Epithelial cell of prostate (primary cell): ENCODE data around the gene PCDHGA11.
A peak's percentile ranks its signal among the peaks of the same experiment; 100 is the strongest.
"Not testable (repeated sequence)": the region's sequence is repeated elsewhere in the genome, so short reads cannot be mapped to it uniquely, and the experiment has no call there.

Source experiments
- DNase-seq: peaks from one replicate; pipeline ENCODE4 v3.0.0-alpha.2; 2011; ENCODE audit warnings: low read depth, low spot score
- H3K27ac ChIP-seq: fragments of 450-650 bp; 2 replicates; pipeline ENCODE4 v1.5.1; 2017; ENCODE audit warnings: mild to moderate bottlenecking

PCDHGA11 gene

DNA sequence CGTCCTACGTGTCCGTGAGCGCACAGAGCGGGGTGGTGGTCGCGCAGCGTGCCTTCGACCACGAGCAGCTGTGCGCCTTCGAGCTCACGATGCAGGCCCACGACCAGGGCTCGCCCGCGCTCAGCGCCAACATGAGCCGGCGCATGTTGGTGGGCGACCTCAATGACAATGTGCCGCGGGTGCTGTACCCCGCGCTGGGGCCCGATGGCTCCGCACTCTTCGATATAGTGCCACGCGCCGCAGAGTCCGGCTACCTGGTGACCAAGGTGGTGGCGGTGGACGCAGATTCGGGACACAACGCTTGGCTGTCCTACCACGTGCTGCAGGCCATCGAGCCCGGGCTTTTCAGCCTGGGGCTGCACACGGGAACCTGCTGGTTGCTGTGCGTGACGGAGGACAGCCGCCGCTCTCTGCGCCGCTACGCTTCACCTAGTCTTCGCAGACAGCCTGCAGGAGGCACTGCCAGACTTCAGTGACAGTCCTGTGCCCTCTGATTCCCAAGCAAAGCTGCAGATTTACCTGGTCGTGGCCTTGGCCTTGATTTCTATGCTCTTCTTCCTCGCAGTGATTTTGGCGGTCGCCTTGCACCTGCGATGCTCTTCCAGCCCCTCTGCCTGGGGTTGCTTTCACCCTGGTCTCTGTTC lies 7.1 kb downstream of the PCDHGA11 start:
- no peak overlapping the region for H3K27ac ChIP-seq

DNA sequence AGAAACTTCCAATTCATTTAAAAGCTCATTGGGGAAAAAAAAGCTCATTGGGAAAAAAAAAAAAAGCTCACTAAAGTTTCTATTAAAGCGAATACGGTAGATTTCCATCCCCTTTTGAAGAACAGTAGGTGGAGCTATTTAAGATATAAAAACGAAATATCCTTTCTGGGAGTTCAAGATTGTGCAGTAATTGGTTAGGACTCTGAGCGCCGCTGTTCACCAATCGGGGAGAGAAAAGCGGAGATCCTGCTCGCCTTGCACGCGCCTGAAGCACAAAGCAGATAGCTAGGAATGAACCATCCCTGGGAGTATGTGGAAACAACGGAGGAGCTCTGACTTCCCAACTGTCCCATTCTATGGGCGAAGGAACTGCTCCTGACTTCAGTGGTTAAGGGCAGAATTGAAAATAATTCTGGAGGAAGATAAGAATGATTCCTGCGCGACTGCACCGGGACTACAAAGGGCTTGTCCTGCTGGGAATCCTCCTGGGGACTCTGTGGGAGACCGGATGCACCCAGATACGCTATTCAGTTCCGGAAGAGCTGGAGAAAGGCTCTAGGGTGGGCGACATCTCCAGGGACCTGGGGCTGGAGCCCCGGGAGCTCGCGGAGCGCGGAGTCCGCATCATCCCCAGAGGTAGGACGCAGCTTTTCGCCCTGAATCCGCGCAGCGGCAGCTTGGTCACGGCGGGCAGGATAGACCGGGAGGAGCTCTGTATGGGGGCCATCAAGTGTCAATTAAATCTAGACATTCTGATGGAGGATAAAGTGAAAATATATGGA lies 9.7 kb downstream of the PCDHGA11 start, which contains the start of gene PCDHGA12:
Gene PCDHGA12 (plus strand): TSS at position 176 of the 782 bp plus-strand sequence. CDS start 253 bp downstream, at position 429.
- DNase-seq = peak; percentile 20
- H3K27ac ChIP-seq = no peak within 1 kb of the TSS

More for the DNA sequence above, 7.1 kb downstream of the PCDHGA11 start:
- no peak for DNase-seq

DNA sequence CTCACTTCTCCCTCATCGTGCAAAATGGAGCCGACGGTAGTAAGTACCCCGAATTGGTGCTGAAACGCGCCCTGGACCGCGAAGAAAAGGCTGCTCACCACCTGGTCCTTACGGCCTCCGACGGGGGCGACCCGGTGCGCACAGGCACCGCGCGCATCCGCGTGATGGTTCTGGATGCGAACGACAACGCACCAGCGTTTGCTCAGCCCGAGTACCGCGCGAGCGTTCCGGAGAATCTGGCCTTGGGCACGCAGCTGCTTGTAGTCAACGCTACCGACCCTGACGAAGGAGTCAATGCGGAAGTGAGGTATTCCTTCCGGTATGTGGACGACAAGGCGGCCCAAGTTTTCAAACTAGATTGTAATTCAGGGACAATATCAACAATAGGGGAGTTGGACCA lies 10.4 kb downstream of the PCDHGA11 start:
- DNase-seq = no peak
- no peak overlapping the region for H3K27ac ChIP-seq

DNA sequence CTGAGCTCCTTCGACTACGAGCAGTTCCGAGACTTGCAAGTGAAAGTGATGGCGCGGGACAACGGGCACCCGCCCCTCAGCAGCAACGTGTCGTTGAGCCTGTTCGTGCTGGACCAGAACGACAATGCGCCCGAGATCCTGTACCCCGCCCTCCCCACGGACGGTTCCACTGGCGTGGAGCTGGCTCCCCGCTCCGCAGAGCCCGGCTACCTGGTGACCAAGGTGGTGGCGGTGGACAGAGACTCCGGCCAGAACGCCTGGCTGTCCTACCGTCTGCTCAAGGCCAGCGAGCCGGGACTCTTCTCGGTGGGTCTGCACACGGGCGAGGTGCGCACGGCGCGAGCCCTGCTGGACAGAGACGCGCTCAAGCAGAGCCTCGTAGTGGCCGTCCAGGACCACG lies 11.5 kb downstream of the PCDHGA11 start:
- not testable (repeated sequence) for DNase-seq, H3K27ac ChIP-seq

DNA sequence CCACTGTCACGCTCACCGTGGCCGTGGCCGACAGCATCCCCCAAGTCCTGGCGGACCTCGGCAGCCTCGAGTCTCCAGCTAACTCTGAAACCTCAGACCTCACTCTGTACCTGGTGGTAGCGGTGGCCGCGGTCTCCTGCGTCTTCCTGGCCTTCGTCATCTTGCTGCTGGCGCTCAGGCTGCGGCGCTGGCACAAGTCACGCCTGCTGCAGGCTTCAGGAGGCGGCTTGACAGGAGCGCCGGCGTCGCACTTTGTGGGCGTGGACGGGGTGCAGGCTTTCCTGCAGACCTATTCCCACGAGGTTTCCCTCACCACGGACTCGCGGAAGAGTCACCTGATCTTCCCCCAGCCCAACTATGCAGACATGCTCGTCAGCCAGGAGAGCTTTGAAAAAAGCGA lies 11.9 kb downstream of the PCDHGA11 start:
- not testable (repeated sequence) for DNase-seq, H3K27ac ChIP-seq

DNA sequence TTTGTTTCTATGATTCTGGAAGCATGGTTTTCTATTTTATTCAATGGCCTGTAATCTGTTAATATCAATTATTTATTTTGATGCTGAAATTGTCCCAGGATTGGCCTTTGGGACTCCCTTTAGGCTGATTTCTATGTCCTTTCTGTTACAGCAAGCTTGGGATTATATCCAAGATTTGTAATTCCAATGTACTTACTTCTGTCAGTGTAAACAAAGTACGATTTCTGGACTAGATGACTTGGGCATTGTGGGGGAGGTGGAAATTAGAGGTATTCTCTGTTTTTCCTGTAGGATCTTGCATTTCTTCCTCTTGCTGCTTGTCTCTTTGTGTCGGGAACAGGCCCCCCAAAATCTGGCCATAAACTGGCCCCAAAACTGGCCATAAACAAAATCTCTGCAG lies 13.2 kb downstream of the PCDHGA11 start:
- H3K27ac ChIP-seq = no peak overlapping the region
- DNase-seq = no peak

DNA sequence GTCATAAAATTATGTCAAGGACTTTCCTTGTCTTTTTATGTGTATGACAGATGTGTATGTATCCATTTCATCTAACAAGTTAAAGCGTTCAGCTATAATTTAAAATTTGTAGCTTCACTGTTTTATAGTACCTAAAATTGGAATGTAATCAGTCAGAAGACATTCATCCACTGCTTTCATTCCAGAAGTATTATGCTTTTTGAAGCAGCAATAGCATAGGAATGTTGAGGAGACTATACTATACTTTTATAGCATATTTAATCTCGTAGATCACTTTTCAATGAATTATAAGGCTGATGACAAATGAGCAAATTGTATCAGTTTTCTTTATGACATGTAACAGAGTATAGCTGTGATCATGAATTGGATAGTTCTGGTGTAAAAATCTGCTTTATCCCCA lies 16.4 kb downstream of the PCDHGA11 start:
- no peak for DNase-seq
- H3K27ac ChIP-seq = no peak overlapping the region

DNA sequence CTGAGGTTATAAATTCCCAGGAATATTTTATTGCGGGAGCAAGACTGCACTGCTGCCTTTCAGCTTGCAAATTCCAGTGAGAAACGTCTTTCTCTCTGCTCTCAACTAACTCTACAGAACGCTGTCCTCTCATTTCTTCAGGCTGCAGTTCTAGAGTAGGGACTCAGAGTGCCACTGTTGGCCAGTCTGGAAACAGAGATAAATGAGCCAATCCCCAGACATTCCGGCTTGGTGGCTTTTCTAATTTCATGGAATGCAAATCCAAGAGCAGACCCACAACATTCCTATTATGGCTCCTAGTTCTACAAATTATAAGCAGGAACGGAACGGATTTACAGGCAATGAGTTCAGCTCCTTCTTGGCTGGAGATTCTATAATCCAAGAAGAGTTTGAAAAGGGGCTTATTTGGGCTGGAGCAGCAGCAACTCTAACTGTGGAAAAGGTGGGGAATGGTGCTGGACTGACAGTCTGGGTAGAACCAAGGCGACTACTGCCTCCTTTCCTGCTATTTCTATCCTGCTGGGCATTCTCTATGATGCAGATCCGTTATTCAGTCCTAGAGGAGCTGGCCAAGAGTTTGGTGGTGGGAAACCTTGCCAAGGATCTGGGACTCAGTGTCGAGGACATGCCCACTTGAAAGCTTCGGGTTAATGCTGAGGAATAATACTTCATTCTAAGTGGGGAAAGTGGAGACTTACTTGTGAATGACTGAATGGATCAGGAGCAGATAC lies 18.7 kb downstream of the PCDHGA11 start:
- no peak for DNase-seq
- H3K27ac ChIP-seq = no peak overlapping the region

DNA sequence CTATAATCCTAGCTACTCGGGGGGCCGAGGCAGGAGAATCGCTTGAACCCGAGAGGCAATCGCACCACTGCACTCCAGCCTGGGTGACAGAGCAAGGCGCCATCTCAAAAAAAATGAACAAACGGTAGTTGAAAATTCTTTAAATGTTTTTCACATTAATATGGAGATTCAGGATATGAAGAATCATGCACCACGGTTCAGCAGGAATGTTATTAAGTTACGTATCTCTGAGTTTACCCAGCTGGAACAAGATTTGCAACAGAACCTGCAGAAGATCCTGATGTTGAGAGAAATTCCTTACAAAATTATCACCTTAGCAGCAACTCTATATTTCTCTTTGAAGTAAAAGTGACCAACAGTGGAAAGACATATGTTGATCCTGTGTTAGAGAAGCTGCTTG lies 19.5 kb downstream of the PCDHGA11 start:
- no peak for DNase-seq
- no peak overlapping the region for H3K27ac ChIP-seq

DNA sequence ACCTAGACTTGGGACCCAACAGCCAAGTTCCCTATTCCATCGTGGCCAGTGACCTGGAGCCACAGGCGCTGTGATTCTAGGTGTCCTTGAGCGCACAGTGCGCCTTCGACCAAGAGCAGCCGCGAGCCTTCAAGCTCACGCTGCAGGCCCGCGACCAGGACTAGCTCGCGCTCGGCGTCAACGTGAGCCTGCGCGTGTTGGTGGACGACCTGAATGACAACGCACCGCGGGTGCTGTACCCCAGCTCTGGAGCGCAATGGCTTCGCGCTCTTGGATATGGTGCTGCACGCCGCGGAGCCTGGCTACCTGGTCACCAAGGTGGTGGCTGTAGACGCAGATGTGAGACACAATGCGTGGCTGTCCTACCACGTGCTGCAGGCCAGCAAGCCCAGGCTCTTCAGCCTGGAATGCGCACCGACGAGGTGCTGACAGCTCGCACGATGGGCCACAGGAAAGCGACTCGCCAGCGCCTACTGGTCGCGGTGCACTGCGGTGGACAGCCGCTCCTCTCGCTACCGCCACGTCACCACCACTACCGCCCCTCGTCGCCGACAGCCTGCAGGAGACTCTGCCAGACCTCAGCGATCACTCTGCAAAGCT lies 20.8 kb downstream of the PCDHGA11 start:
- DNase-seq = no peak

DNA sequence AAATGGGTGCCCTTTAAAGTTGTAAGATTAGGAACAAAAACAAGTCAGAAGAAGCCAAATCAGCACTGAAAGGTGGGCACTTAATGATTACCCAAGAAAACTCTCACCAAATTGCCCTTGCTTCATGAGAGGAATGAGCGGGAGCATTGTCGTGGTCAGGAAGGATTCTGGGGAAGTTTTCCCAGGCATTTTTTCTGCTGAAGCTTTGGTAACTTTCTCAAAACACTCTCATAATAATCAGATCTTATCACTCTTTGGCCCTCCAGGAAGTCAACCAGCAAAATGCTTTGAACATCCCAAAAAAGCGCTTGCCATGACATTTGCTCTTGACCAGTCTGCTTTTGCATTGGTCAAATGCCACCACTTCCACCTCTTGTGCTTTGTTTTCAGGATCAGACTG lies 44.5 kb downstream of the PCDHGA11 start:
- DNase-seq = no peak
- no peak overlapping the region for H3K27ac ChIP-seq

More for the DNA sequence above, 20.8 kb downstream of the PCDHGA11 start:
- H3K27ac ChIP-seq = no peak overlapping the region
